SK-N-SH treated with all-trans-retinoic acid at 6 μM for 48 hours (cell line): ENCODE measurements around the gene CBFA2T3.

Experiments used
- ARNTL ChIP-seq: fragments of 450-650 bp; formaldehyde crosslinking; IDR thresholded peaks from 2 replicates; pipeline ENCODE4 v1.5.0; 2020; ENCODE audit warnings: low read depth, mild to moderate bottlenecking, moderate library complexity, borderline replicate concordance
- GLIS3 ChIP-seq: fragments of 250-450 bp; sonication (Bioruptor Pico); IDR thresholded peaks from 2 replicates; pipeline ENCODE4 v1.5.0; 2020; ENCODE audit warnings: mild to moderate bottlenecking, moderate library complexity
- PPARA ChIP-seq: fragments of 250-450 bp; sonication (Bioruptor Pico); IDR thresholded peaks from 2 replicates; pipeline ENCODE4 v1.5.0; 2020; ENCODE audit warnings: mild to moderate bottlenecking, borderline replicate concordance
- RARB ChIP-seq: fragments of 250-450 bp; sonication (Bioruptor Pico); IDR thresholded peaks from 2 replicates; pipeline ENCODE4 v1.8.0; 2021; ENCODE audit warnings: mild to moderate bottlenecking, moderate library complexity
- TCF4 ChIP-seq: fragments of 250-450 bp; sonication (Bioruptor Pico); IDR thresholded peaks from 2 replicates; pipeline ENCODE4 v1.8.0; 2021; ENCODE audit warnings: mild to moderate bottlenecking, moderate library complexity, borderline replicate concordance
- ZC3H10 ChIP-seq: fragments of 250-450 bp; sonication (Bioruptor Pico); IDR thresholded peaks from 2 replicates; pipeline ENCODE4 v1.5.1; 2021; ENCODE audit warnings: mild to moderate bottlenecking, moderate library complexity
- ZFP3 ChIP-seq: fragments of 250-450 bp; sonication (Bioruptor Pico); IDR thresholded peaks from 2 replicates; pipeline ENCODE4 v1.5.0; 2020; ENCODE audit warnings: mild to moderate bottlenecking, moderate library complexity
- ZFP30 ChIP-seq: fragments of 450-650 bp; formaldehyde crosslinking; IDR thresholded peaks from 2 replicates; pipeline ENCODE4 v1.5.0; 2022; ENCODE audit warnings: mild to moderate bottlenecking, moderate library complexity
- ZNF8 ChIP-seq: fragments of 450-650 bp; formaldehyde crosslinking; IDR thresholded peaks from 2 replicates; pipeline ENCODE4 v1.5.0; 2020; ENCODE audit warnings: mild to moderate bottlenecking, moderate library complexity
- TF ChIP-seq, protein P1 (sequence below): fragments of 250-450 bp; sonication (Bioruptor Pico); IDR thresholded peaks from 2 replicates; pipeline ENCODE4 v1.8.0; 2020; ENCODE audit warnings: mild to moderate bottlenecking, moderate library complexity, borderline replicate concordance
- TF ChIP-seq, protein P2 (sequence below): fragments of 250-450 bp; sonication (Bioruptor Pico); IDR thresholded peaks from 2 replicates; pipeline ENCODE4 v1.5.1; 2021; ENCODE audit warnings: mild to moderate bottlenecking, moderate library complexity
- TF ChIP-seq, protein P3 (sequence below): fragments of 250-450 bp; sonication (Bioruptor Pico); IDR thresholded peaks from 2 replicates; pipeline ENCODE4 v1.8.0; 2021; ENCODE audit warnings: low read depth, mild to moderate bottlenecking, moderate library complexity, borderline replicate concordance

DNA sequence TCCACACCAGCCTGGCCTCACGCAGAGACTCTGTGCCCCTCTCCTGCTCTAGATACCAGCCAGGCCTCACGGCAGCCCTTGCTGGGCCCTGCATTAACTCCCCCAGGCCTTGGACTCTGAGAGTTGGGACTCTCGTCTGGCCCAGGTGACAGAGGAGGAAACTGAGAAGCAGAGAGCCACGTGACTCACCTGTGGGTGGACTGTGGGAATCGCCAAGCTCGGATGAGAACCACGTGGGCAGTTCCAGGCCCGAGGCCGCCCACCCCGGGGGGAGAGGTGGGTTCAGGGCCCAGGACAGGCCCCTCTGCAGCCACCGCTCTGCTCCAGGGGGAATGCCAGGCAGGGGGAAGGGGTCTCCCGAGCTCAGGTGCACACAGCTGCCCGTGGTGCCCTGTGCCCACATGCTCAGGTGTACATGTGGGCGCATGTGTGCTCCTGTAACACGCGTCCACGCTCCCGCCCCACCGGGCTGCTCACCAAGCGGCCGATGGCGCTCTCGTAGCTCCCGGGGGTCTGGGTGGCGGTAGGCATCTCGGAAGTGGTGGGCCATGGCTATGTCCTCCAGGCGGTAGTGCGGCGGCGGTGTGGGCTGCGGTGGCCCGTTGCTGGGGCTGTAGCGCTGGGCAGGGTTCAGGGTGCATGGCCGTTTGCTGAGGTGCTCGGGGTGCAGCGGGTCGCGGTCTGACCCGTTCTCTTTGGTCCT, 92.3 kb downstream of the CBFA2T3 start:
- TF ChIP-seq GLIS3 (CRISPR knock-in tag), result no peak
- no peak for TF ChIP-seq ZC3H10 (CRISPR knock-in tag)
- no peak for TF ChIP-seq TCF4 (CRISPR knock-in tag)
- TF ChIP-seq RARB (CRISPR knock-in tag), result no peak
- no peak for TF ChIP-seq ZFP30
- TF ChIP-seq, protein P1, sequence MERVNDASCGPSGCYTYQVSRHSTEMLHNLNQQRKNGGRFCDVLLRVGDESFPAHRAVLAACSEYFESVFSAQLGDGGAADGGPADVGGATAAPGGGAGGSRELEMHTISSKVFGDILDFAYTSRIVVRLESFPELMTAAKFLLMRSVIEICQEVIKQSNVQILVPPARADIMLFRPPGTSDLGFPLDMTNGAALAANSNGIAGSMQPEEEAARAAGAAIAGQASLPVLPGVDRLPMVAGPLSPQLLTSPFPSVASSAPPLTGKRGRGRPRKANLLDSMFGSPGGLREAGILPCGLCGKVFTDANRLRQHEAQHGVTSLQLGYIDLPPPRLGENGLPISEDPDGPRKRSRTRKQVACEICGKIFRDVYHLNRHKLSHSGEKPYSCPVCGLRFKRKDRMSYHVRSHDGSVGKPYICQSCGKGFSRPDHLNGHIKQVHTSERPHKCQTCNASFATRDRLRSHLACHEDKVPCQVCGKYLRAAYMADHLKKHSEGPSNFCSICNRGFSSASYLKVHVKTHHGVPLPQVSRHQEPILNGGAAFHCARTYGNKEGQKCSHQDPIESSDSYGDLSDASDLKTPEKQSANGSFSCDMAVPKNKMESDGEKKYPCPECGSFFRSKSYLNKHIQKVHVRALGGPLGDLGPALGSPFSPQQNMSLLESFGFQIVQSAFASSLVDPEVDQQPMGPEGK, result no peak
- TF ChIP-seq, protein P2, sequence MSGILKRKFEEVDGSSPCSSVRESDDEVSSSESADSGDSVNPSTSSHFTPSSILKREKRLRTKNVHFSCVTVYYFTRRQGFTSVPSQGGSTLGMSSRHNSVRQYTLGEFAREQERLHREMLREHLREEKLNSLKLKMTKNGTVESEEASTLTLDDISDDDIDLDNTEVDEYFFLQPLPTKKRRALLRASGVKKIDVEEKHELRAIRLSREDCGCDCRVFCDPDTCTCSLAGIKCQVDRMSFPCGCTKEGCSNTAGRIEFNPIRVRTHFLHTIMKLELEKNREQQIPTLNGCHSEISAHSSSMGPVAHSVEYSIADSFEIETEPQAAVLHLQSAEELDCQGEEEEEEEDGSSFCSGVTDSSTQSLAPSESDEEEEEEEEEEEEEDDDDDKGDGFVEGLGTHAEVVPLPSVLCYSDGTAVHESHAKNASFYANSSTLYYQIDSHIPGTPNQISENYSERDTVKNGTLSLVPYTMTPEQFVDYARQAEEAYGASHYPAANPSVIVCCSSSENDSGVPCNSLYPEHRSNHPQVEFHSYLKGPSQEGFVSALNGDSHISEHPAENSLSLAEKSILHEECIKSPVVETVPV (CRISPR knock-in tag), result no peak
- no peak for TF ChIP-seq PPARA
- no peak for TF ChIP-seq ZNF8 (CRISPR knock-in tag)
- TF ChIP-seq, protein P3, sequence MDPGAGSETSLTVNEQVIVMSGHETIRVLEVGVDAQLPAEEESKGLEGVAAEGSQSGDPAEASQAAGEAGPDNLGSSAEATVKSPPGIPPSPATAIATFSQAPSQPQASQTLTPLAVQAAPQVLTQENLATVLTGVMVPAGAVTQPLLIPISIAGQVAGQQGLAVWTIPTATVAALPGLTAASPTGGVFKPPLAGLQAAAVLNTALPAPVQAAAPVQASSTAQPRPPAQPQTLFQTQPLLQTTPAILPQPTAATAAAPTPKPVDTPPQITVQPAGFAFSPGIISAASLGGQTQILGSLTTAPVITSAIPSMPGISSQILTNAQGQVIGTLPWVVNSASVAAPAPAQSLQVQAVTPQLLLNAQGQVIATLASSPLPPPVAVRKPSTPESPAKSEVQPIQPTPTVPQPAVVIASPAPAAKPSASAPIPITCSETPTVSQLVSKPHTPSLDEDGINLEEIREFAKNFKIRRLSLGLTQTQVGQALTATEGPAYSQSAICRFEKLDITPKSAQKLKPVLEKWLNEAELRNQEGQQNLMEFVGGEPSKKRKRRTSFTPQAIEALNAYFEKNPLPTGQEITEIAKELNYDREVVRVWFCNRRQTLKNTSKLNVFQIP (CRISPR knock-in tag), result no peak
- no peak for TF ChIP-seq ZFP3
- no peak for TF ChIP-seq ARNTL (CRISPR knock-in tag)
